GM23338 (cell line): Measurements from ENCODE around the gene CGB1. TPM values are rescaled to one million over a fixed set of nuclear protein-coding genes. Genes with fewer than 3 reads are reported as not detected.
A peak's percentile ranks its signal among the peaks of the same experiment; 100 is the strongest.

Source experiments
- ATAC-seq: fragments of 200-7000 bp; cut with Tn5 transposase; 3 replicates; pipeline ENCODE4 v1.9.1; 2020
- DNase-seq: peaks from one replicate; pipeline ENCODE4 v3.0.0-alpha.2; 2015; ENCODE audit warnings: low spot score
- H2AFZ ChIP-seq: fragments of 200-600 bp; sonication (generic); 2 replicates; pipeline ENCODE4 v1.8.0; 2016; ENCODE audit warnings: antibody characterized with exemption, mild to moderate bottlenecking, moderate library complexity
- H3F3A ChIP-seq: fragments of 200-600 bp; sonication (generic); replicated peaks from 2 replicates; pipeline ENCODE4 v1.8.0; 2017; ENCODE audit warnings: antibody characterized with exemption, mixed run types, low read depth
- H3K27ac ChIP-seq: fragments of 200-600 bp; sonication (generic); 2 replicates; pipeline ENCODE4 v1.6.1; 2016; ENCODE audit warnings: low read depth
- H3K27me3 ChIP-seq: fragments of 200-600 bp; sonication (generic); 2 replicates; pipeline ENCODE4 v1.8.0; 2016; ENCODE audit warnings: mild to moderate bottlenecking, mixed run types, moderate library complexity; ENCODE audit not compliant: insufficient read depth
- H3K36me3 ChIP-seq: fragments of 200-600 bp; sonication (generic); 2 replicates; pipeline ENCODE4 v1.8.0; 2016; ENCODE audit warnings: mild to moderate bottlenecking; ENCODE audit not compliant: insufficient read depth
- H3K4me1 ChIP-seq: fragments of 200-600 bp; sonication (generic); 2 replicates; pipeline ENCODE4 v1.8.0; 2016; ENCODE audit warnings: mild to moderate bottlenecking, moderate library complexity; ENCODE audit not compliant: insufficient read depth
- H3K4me2 ChIP-seq: fragments of 200-600 bp; sonication (generic); 2 replicates; pipeline ENCODE4 v1.7.1; 2017; ENCODE audit warnings: mixed run types
- H3K4me3 ChIP-seq: fragments of 200-600 bp; sonication (generic); 2 replicates; pipeline ENCODE4 v1.6.1; 2016; ENCODE audit warnings: mixed run types
- H3K79me2 ChIP-seq: fragments of 200-600 bp; sonication (generic); replicated peaks from 2 replicates; pipeline ENCODE4 v1.8.0; 2017; ENCODE audit warnings: mild to moderate bottlenecking; ENCODE audit not compliant: insufficient read depth
- H3K9me2 ChIP-seq: fragments of 200-600 bp; sonication (generic); 2 replicates; pipeline ENCODE4 v1.8.0; 2017; ENCODE audit not compliant: insufficient read depth
- H4K20me1 ChIP-seq: fragments of 200-600 bp; sonication (generic); replicated peaks from 2 replicates; pipeline ENCODE4 v1.8.0; 2017; ENCODE audit warnings: mild to moderate bottlenecking; ENCODE audit not compliant: insufficient read depth
- H3K27ac Mint-ChIP-seq: 2 replicates; pipeline ENCODE4 v1.8.0; 2020; ENCODE audit warnings: inconsistent platforms, mild to moderate bottlenecking, moderate library complexity, mixed read lengths
- H3K27me3 Mint-ChIP-seq: 3 replicates; pipeline ENCODE4 v1.8.0; 2022; ENCODE audit warnings: low read depth, mild to moderate bottlenecking, moderate library complexity, mixed read lengths, inconsistent platforms; ENCODE audit not compliant: insufficient read depth, poor library complexity
- H3K36me3 Mint-ChIP-seq: 3 replicates; pipeline ENCODE4 v1.8.0; 2021; ENCODE audit warnings: low read depth, mild to moderate bottlenecking, inconsistent platforms, moderate library complexity, mixed read lengths
- H3K4me1 Mint-ChIP-seq: 3 replicates; pipeline ENCODE4 v1.8.0; 2020; ENCODE audit warnings: mild to moderate bottlenecking, inconsistent platforms, mixed read lengths
- H3K4me3 Mint-ChIP-seq: 3 replicates; pipeline ENCODE4 v1.8.0; 2021; ENCODE audit warnings: moderate library complexity, mild to moderate bottlenecking, inconsistent platforms, mixed read lengths
- H3K9me3 Mint-ChIP-seq: 3 replicates; pipeline ENCODE4 v1.8.0; 2020; ENCODE audit warnings: moderate library complexity, mild to moderate bottlenecking, inconsistent platforms, mixed read lengths
- CREB1 ChIP-seq: fragments of 250-450 bp; sonication (Bioruptor Pico); IDR thresholded peaks from 2 replicates; pipeline ENCODE4 v1.5.0; 2020; ENCODE audit warnings: low read depth, mild to moderate bottlenecking, moderate library complexity
- CTCF ChIP-seq, 2 experiments: fragments of 200-600 bp in 1 of 2; sonication (generic) in 1 of 2; conservative IDR thresholded peaks; 2 replicates each; pipeline versions ENCODE4 v1.5.1 to v1.6.1; 2016 to 2017; ENCODE audit warnings: antibody characterized with exemption in 2 of 2, low read depth in 2 of 2, mild to moderate bottlenecking in 2 of 2, moderate library complexity in 1 of 2
- ETS1 ChIP-seq: IDR thresholded peaks from 2 replicates; pipeline ENCODE4 v1.6.1; 2016; ENCODE audit warnings: antibody characterized with exemption
- EZH2 ChIP-seq: fragments of 200-600 bp; sonication (generic); IDR thresholded peaks from one replicate; pipeline ENCODE4 v1.8.0; 2017; ENCODE audit warnings: antibody characterized with exemption, mild to moderate bottlenecking, low read depth; ENCODE audit not compliant: unreplicated experiment
- EZH2phosphoT487 ChIP-seq: fragments of 200-600 bp; sonication (generic); IDR thresholded peaks from one replicate; pipeline ENCODE4 v1.8.1; 2018; ENCODE audit warnings: antibody characterized with exemption; ENCODE audit not compliant: unreplicated experiment
- JUNB ChIP-seq: IDR thresholded peaks from one replicate; pipeline ENCODE4 v1.6.1; 2016; ENCODE audit warnings: antibody characterized with exemption; ENCODE audit not compliant: unreplicated experiment
- NANOG ChIP-seq: IDR thresholded peaks from 2 replicates; pipeline ENCODE4 v1.6.1; 2016; ENCODE audit warnings: antibody characterized with exemption, borderline replicate concordance
- POLR2AphosphoS5 ChIP-seq: IDR thresholded peaks from 2 replicates; pipeline ENCODE4 v1.6.1; 2016; ENCODE audit warnings: antibody characterized with exemption, low read depth
- REST ChIP-seq: IDR thresholded peaks from one replicate; pipeline ENCODE4 v1.6.1; 2018; ENCODE audit warnings: antibody characterized with exemption; ENCODE audit not compliant: unreplicated experiment
- STAT1 ChIP-seq: IDR thresholded peaks from one replicate; pipeline ENCODE4 v1.6.1; 2016; ENCODE audit warnings: antibody characterized with exemption; ENCODE audit not compliant: unreplicated experiment
- ZNF114 ChIP-seq: fragments of 250-450 bp; sonication (Bioruptor Pico); IDR thresholded peaks from 2 replicates; pipeline ENCODE4 v1.5.0; 2020; ENCODE audit warnings: mild to moderate bottlenecking, moderate library complexity
- ZNF331 ChIP-seq: fragments of 250-450 bp; sonication (Bioruptor Pico); IDR thresholded peaks from 2 replicates; pipeline ENCODE4 v1.5.0; 2020; ENCODE audit warnings: low read depth, mild to moderate bottlenecking, moderate library complexity
- ZNF462 ChIP-seq: fragments of 250-450 bp; sonication (Bioruptor Pico); IDR thresholded peaks from 2 replicates; pipeline ENCODE4 v1.5.0; 2020; ENCODE audit warnings: mild to moderate bottlenecking, moderate library complexity
- polyA plus RNA-seq: library from polyadenylated mRNA; unstranded; fragments of >200 nt; fragmentation: Nextera tagmentation; extraction: Ambion mirVana; gene quantifications from 2 replicates; pipeline ENCODE4 v1.2.1, GENCODE V29; 2016
- total RNA-seq: library from RNA; depleted of rRNA; stranded (reverse); fragments of >200 nt; shearing (Covaris generic); gene quantifications from 2 replicates; pipeline ENCODE4 v1.2.3, GENCODE V29; 2014

CGB1 gene
- total and polyA plus RNA-seq, 2 experiments from 2014 or later: 0.52 TPM; not detected in 1

- Histone ChIP-seq H3K27ac (peak within 1 kb of the TSS; percentile 81), H3K79me2 (peaks cover 59% of the 10 kb centered on the region), H3K27me3 (no peaks in the 10 kb centered on the region), H3K36me3 (peaks cover 2% of the 10 kb centered on the region; the same call in 1 of the 2 replicates), H3K4me2 (peak within 1 kb of the TSS; percentile 98), H3F3A (0 out of 2 replicates have a peak, but pooled peaks cover 7% of the 10 kb centered on the region), H2AFZ (peak within 1 kb of the TSS; percentile 92), H3K4me1 (peaks cover 13% of the 10 kb centered on the region; the same call in 1 of the 2 replicates), H4K20me1 (peaks cover 4% of the 10 kb centered on the region), H3K9me2 (no peaks in the 10 kb centered on the region), H3K4me3 (peak within 1 kb of the TSS; percentile 100)
- Mint-ChIP-seq H3K27ac (peak within 1 kb of the TSS; percentile 98), H3K27me3 (peaks cover 15% of the 10 kb centered on the region), H3K9me3 (no peaks in the 10 kb centered on the region), H3K4me1 (peaks cover 30% of the 10 kb centered on the region), H3K36me3 (peaks cover 27% of the 10 kb centered on the region), H3K4me3 (peak within 1 kb of the TSS; percentile 96)
- peak; percentile 87 for ATAC-seq
- TF ChIP-seq ZNF331 (CRISPR knock-in tag) (no peak), ZNF114 (CRISPR knock-in tag) (no peak), EZH2phosphoT487 (no peak), POLR2AphosphoS5 (peak; percentile 97), EZH2 (no peak), CTCF (conservative IDR thresholded peaks at IDR 0.05; ENCODE audit: low read depth in 2 of 2) (peak; percentile 71), REST (no peak), ZNF462 (CRISPR knock-in tag) (no peak), CREB1 (CRISPR knock-in tag) (peak; percentile 84), NANOG (no peak), ETS1 (peak; percentile 82), STAT1 (no peak), JUNB (no peak)
- peak; percentile 100 for DNase-seq
These were observed 43.3 kb downstream of the CGB1 start, which contains the start of the genes GYS1 and RUVBL2 for GRCh38 chr19:48993175-48994034. Gene GYS1 (minus strand): TSS chr19:48993309. CDS start chr19:48993112, 197 bp downstream. Gene RUVBL2 (plus strand): TSS chr19:48993887. CDS start chr19:48993912, 25 bp downstream.
